Upper lobe of left lung (tissue), 4 donors: ENCODE data around the gene ARL6IP6.

ENCODE experiments used
- POLR2A ChIP-seq, 4 donors: fragments of 450-650 bp; IDR thresholded peaks; one replicate each; pipeline ENCODE4 v1.5.1; 2016 to 2017; ENCODE audit warnings: antibody characterized with exemption in 4 of 4, mild to moderate bottlenecking in 2 of 4
- TF ChIP-seq, protein P1 (sequence below), 6 experiments: fragments of 450-650 bp in 4 of 6; fragments of 200-600 bp in 2 of 6; sonication (generic) in 2 of 6; IDR thresholded peaks; one replicate each; pipeline ENCODE4 v1.5.1; 2016 to 2019; ENCODE audit warnings: antibody characterized with exemption in 6 of 6

DNA sequence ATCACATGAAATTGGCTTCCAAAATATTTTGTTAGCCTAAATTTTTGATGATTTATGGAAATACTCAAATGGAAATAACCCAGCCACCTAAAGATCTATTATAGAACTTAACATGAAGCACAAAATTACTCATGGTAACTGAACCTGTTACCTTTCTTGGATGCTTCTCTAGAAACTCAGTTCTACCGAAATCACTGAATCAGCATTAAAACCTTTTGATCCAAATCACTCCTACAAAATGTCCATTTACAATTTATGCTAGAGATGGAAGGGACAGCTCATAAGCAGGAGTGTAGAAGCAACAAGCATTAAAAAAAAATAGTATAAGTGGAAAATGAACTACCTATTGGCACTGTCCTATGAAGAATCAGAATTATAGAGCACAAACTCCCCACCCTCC lies 3.3 kb upstream of the ARL6IP6 start:
- TF ChIP-seq, protein P1, sequence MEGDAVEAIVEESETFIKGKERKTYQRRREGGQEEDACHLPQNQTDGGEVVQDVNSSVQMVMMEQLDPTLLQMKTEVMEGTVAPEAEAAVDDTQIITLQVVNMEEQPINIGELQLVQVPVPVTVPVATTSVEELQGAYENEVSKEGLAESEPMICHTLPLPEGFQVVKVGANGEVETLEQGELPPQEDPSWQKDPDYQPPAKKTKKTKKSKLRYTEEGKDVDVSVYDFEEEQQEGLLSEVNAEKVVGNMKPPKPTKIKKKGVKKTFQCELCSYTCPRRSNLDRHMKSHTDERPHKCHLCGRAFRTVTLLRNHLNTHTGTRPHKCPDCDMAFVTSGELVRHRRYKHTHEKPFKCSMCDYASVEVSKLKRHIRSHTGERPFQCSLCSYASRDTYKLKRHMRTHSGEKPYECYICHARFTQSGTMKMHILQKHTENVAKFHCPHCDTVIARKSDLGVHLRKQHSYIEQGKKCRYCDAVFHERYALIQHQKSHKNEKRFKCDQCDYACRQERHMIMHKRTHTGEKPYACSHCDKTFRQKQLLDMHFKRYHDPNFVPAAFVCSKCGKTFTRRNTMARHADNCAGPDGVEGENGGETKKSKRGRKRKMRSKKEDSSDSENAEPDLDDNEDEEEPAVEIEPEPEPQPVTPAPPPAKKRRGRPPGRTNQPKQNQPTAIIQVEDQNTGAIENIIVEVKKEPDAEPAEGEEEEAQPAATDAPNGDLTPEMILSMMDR (IDR thresholded peaks at IDR 0.05), result no peak
- TF ChIP-seq POLR2A (IDR thresholded peaks at IDR 0.05), result no peak
